NOMO-1 (cell line): ENCODE data around the gene ALDH3A1.

Experiments used
- DNase-seq, 2 experiments: peaks; one replicate each; lab custom pipeline; 2025; ENCODE audit not compliant: unreplicated experiment in 2 of 2; lab: John Stamatoyannopoulos, UW

Gene ALDH3A1

GRCh38 chr17:19705771-19706770, 42.0 kb downstream of the ALDH3A1 start:
- DNase-seq = no peak

DNA sequence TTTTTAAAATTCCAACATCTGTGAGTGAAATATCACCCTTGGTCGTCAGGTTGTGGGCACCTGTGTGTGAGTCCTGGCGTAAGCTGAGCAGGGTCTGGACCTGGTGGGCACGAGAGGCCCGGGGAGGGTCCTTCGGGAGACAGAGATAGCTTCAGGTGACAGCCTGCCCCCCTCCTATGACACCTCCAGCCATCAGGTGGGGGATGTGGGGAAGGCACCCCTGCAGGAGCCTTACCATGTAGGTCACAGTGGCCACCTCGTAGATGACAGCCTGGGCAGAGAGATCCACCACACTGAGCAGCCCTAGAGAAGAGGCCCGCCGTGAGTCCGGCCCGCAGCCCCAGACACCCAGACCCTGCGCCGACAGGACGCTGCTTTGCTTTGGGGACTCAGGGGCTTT, 42.9 kb downstream of the ALDH3A1 start:
- DNase-seq = no peak

DNA sequence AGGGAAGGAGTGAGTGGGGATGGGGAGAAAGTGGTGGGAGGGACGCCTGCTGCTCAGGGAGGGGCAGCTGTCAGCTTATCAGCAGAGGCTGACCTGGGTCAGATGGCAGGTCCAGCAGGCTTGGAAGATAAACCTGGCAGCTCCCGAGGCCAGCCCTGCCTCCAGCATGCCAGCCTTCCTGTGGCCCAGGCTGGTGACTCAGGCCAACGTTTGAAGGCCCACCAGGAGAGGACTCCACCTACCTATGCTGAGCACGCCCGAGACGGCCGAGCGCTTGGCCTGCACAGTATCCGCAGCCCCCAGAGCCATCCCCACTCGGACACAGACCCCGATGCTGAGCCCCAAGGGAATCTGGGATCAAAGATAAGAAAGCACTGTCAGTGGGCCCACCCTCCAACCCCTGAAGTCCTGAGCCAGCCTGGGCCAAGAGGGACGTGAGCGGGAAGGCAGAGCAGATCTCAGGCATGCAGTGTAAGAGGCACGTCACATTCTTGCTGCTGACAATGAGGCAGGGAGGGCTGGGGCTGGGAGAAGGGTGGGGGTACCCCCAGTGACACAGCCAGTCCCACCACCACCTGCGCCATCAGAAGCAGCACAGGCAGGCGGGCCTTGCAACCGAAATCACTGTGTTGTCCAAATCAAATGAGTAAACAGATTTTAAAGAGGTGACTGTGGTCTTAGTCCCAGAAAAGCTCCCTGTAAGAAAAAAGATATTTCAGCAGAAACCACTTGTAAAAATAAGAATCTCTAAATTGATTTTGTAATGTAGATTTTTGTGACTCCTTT, 44.1 kb downstream of the ALDH3A1 start:
- DNase-seq = no peak

GRCh38 chr17:19703106-19703827, 44.8 kb downstream of the ALDH3A1 start:
- no peak for DNase-seq

DNA sequence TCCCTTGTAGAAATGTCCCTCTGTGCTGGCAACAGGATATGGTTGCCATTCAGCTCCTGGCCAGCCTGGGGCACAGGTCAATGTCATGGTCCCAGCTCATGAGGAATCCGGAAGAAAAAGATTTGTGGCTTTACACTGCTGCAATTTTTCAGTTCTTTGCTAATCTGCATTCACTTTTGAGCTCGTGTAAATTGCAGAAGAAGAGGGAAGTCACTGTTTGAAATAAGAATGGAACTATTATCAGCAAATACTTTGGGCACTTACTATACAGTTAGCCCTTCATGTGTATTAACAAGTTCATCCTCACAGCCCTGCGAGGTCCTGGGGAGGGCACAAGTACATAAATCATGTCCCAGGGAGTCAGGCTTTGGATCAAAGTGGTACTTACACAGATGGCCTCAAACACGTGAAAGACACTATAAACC, 45.9 kb downstream of the ALDH3A1 start:
- DNase-seq = peak; percentile 70 to 82
